ENCODE results near the gene CEACAM7. TPM values are rescaled to one million over a fixed set of nuclear protein-coding genes. Genes with fewer than 3 reads are reported as not detected.
A peak's percentile ranks its signal among the peaks of the same experiment; 100 is the strongest.

CEACAM7 gene
- total RNA-seq (2021) (0.15 to 0.21 TPM (median 0.18 TPM) in 3 replicates), Bru-seq, nascent RNA (percentile 6 among the genes with signal in this experiment)
- long read RNA-seq, experiment 1, partial matches to known transcripts, result 0 of 1 reads
- long read RNA-seq, experiment 1, other reads (novel, unspliced or antisense), result 0 of 1 reads
- long read RNA-seq, experiment 2, result 0 reads
- long read RNA-seq, experiment 3, result 0 reads

DNA sequence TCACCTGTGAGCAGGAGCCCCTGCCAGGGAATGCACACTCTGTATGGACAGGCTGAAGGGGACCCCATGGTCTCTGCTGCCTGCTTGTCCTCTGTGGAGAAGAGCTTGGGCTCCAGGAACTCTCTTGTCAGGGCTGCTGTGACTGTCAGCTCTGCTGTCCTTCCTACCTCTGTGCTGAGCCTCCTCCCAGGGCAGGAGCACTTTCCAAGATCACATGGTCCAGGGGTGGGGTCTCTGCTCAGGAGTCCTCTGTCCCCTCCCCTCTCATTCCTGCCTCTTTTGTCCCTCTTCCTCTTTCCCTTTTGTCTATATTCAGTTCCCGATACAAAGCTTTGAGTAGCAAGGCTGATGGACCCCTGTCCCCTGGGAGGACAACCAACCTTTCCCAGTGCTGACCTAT is at the start of gene CEACAM7:
Gene CEACAM7 (minus strand): TSS at position 173 of the 400 bp plus-strand sequence. CDS start 105 bp downstream, at position 68.
- Mint-ChIP-seq H3K36me3 (no peaks in the 10 kb centered on the region), H3K27ac (no peak within 1 kb of the TSS), H3K27me3 (ENCODE audit: low read depth) (peaks cover 45% of the 10 kb centered on the region), H3K4me1 (peaks cover 2% of the 10 kb centered on the region; the same call in 1 of the 2 replicates), H3K4me3 (no peak within 1 kb of the TSS), H3K9me3 (no peaks in the 10 kb centered on the region)
- ATAC-seq, result peak; percentile 33; the same call in 1 of the 2 replicates
- ChIA-PET POLR2A (no interaction called here), CTCF (interaction anchor here (0.8 to 6.4 kb wide), 6 partner anchors 12 to 89 kb away, joined by 3 to 130 read pairs (median 38); no protein-coding TSS in a partner anchor)
- TF ChIP-seq, protein P1, sequence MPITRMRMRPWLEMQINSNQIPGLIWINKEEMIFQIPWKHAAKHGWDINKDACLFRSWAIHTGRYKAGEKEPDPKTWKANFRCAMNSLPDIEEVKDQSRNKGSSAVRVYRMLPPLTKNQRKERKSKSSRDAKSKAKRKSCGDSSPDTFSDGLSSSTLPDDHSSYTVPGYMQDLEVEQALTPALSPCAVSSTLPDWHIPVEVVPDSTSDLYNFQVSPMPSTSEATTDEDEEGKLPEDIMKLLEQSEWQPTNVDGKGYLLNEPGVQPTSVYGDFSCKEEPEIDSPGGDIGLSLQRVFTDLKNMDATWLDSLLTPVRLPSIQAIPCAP (CRISPR knock-in tag; IDR thresholded peaks at IDR 0.05), result no peak
- DNase-seq (ENCODE audit: low spot score), result no peak

DNA sequence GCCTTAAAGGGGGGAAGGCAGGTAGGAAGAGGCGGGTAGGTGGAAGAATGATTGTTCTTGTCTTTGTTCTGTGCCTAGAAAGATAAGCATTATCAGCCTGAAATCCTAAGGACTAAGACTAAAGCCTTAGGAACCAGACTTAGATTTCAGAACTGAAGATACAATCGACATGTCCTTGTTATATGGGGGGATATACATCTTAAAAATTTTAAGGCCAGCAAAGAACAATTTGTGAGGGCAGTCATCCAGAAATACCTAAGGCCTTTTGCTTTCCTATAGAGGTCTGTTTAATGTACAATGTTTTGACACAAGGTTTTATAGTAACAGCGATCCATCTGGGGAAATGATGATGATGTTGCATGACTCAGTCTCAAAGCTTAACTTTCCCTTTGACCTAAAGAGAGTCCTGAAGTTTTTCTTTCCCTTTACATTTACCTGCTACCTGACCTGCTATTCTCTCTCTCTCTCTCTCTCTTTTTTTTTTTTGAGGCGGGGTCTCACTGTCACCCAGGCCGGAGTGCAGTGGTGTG is 47.1 kb upstream of the CEACAM7 start:
- Mint-ChIP-seq H3K9me3 (no peaks in the 10 kb centered on the region), H3K36me3 (no peaks in the 10 kb centered on the region), H3K27ac (no peak overlapping the region), H3K27me3 (ENCODE audit: low read depth) (peaks cover 6% of the 10 kb centered on the region), H3K4me1 (no peaks in the 10 kb centered on the region), H3K4me3 (no peak overlapping the region)
- ChIA-PET POLR2A (interaction anchor here (0.6 kb wide), 1 partner anchor 96 kb away, joined by 3 read pairs; no protein-coding TSS in a partner anchor), CTCF (interaction anchor here (1.1 to 2.6 kb wide), 6 partner anchors 13 to 93 kb away, joined by 3 to 17 read pairs (median 4); no protein-coding TSS in a partner anchor)
- no peak for TF ChIP-seq TEAD1 (CRISPR knock-in tag; IDR thresholded peaks at IDR 0.05)
- no peak for TF ChIP-seq TEAD4 (CRISPR knock-in tag; IDR thresholded peaks at IDR 0.05)
- TF ChIP-seq, protein P2, sequence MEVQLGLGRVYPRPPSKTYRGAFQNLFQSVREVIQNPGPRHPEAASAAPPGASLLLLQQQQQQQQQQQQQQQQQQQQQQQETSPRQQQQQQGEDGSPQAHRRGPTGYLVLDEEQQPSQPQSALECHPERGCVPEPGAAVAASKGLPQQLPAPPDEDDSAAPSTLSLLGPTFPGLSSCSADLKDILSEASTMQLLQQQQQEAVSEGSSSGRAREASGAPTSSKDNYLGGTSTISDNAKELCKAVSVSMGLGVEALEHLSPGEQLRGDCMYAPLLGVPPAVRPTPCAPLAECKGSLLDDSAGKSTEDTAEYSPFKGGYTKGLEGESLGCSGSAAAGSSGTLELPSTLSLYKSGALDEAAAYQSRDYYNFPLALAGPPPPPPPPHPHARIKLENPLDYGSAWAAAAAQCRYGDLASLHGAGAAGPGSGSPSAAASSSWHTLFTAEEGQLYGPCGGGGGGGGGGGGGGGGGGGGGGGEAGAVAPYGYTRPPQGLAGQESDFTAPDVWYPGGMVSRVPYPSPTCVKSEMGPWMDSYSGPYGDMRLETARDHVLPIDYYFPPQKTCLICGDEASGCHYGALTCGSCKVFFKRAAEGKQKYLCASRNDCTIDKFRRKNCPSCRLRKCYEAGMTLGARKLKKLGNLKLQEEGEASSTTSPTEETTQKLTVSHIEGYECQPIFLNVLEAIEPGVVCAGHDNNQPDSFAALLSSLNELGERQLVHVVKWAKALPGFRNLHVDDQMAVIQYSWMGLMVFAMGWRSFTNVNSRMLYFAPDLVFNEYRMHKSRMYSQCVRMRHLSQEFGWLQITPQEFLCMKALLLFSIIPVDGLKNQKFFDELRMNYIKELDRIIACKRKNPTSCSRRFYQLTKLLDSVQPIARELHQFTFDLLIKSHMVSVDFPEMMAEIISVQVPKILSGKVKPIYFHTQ (CRISPR knock-in tag; IDR thresholded peaks at IDR 0.05), result no peak
- TF ChIP-seq, protein P3, sequence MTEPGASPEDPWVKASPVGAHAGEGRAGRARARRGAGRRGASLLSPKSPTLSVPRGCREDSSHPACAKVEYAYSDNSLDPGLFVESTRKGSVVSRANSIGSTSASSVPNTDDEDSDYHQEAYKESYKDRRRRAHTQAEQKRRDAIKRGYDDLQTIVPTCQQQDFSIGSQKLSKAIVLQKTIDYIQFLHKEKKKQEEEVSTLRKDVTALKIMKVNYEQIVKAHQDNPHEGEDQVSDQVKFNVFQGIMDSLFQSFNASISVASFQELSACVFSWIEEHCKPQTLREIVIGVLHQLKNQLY (CRISPR knock-in tag; IDR thresholded peaks at IDR 0.05), result no peak
- TF ChIP-seq RELA (CRISPR knock-in tag; IDR thresholded peaks at IDR 0.05; ENCODE audit: borderline replicate concordance), result no peak
- TF ChIP-seq NFE2L1 (CRISPR knock-in tag; IDR thresholded peaks at IDR 0.05), result no peak
- no peak for TF ChIP-seq HMGA2 (CRISPR knock-in tag; IDR thresholded peaks at IDR 0.05)
- no peak for TF ChIP-seq FOXJ3 (CRISPR knock-in tag; IDR thresholded peaks at IDR 0.05; ENCODE audit: borderline replicate concordance)
- TF ChIP-seq, protein P4, sequence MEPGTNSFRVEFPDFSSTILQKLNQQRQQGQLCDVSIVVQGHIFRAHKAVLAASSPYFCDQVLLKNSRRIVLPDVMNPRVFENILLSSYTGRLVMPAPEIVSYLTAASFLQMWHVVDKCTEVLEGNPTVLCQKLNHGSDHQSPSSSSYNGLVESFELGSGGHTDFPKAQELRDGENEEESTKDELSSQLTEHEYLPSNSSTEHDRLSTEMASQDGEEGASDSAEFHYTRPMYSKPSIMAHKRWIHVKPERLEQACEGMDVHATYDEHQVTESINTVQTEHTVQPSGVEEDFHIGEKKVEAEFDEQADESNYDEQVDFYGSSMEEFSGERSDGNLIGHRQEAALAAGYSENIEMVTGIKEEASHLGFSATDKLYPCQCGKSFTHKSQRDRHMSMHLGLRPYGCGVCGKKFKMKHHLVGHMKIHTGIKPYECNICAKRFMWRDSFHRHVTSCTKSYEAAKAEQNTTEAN (CRISPR knock-in tag; IDR thresholded peaks at IDR 0.05), result no peak
- TF ChIP-seq GABPB1 (CRISPR knock-in tag; IDR thresholded peaks at IDR 0.05), result no peak
- TF ChIP-seq, protein P5, sequence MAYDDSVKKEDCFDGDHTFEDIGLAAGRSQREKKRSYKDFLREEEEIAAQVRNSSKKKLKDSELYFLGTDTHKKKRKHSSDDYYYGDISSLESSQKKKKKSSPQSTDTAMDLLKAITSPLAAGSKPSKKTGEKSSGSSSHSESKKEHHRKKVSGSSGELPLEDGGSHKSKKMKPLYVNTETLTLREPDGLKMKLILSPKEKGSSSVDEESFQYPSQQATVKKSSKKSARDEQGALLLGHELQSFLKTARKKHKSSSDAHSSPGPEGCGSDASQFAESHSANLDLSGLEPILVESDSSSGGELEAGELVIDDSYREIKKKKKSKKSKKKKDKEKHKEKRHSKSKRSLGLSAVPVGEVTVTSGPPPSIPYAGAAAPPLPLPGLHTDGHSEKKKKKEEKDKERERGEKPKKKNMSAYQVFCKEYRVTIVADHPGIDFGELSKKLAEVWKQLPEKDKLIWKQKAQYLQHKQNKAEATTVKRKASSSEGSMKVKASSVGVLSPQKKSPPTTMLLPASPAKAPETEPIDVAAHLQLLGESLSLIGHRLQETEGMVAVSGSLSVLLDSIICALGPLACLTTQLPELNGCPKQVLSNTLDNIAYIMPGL (CRISPR knock-in tag; IDR thresholded peaks at IDR 0.05), result no peak
- no peak for TF ChIP-seq KAT7 (CRISPR knock-in tag; IDR thresholded peaks at IDR 0.05; ENCODE audit: borderline replicate concordance)
- TF ChIP-seq SP1 (CRISPR knock-in tag; conservative IDR thresholded peaks at IDR 0.05), result no peak
- TF ChIP-seq, protein P1 (CRISPR knock-in tag; IDR thresholded peaks at IDR 0.05), result no peak
- DNase-seq (ENCODE audit: low spot score) (no peak), ATAC-seq (no peak)
